ENCODE data around the gene ARHGEF19.

- TF ChIP-seq CTCF (IDR thresholded peaks at IDR 0.05) (no peak), POLR2A (IDR thresholded peaks at IDR 0.05) (no peak)
Measured at GRCh38 chr1:16202281-16203210, 9.9 kb downstream of the ARHGEF19 start.

Measured in heart left ventricle (tissue), 13 donors.